ENCODE results near the gene RBMS3. TPM values are rescaled to one million over a fixed set of nuclear protein-coding genes. Genes with fewer than 3 reads are reported as not detected.

Gene RBMS3
- total RNA-seq, 3 donors from 2014 or later: 4.6 to 53.6 (median 11.7) TPM

DNA sequence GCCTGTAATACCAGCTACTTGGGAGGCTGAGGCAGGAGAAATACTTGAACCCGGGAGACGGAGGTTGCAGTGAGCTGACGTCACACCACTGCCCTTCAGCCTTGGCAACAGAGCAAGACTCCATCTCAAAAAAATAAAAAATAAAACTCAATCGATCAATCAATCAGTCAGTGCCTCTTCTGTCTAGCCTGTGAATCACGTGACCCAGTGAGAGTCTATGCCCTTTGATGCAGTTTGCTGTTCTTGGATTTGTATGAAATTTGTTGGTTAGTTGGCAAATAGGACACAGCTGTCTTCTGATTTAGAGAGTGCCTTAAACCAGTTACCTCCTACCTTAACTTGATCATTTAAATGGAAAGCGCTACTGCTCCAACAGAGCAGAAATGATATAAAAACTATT is 3.6 kb upstream of the RBMS3 start:
- no peak for DNase-seq
- Histone ChIP-seq H3K9me3 (no peaks in the 10 kb centered on the region), H3K4me3 (no peak overlapping the region), H3K4me1 (ENCODE audit: low read depth) (no peaks in the 10 kb centered on the region), H3K36me3 (ENCODE audit: low read depth) (no peaks in the 10 kb centered on the region)
- intact Hi-C loops (cut with DNase I, micrococcal nuclease): no loop called here
- ATAC-seq: no peak
- TF ChIP-seq CTCF (IDR thresholded peaks at IDR 0.05): no peak

- H3K36me3 ChIP-seq (ENCODE audit: low read depth): no peaks in the 10 kb centered on the region
- DNase-seq: no peak
- no peak overlapping the region for H3K4me3 ChIP-seq
- ATAC-seq: no peak
- no peaks in the 10 kb centered on the region for H3K9me3 ChIP-seq
- no peak for TF ChIP-seq CTCF (IDR thresholded peaks at IDR 0.05)
- H3K4me1 ChIP-seq (ENCODE audit: low read depth): no peaks in the 10 kb centered on the region
- intact Hi-C loops (cut with DNase I, micrococcal nuclease): no loop called here
These were observed 1.6 kb upstream of the RBMS3 start for GRCh38 chr3:29279286-29279685.

GRCh38 chr3:29279806-29280205 is 1.1 kb upstream of the RBMS3 start:
- no peak for DNase-seq
- H3K4me1 ChIP-seq (ENCODE audit: low read depth): no peaks in the 10 kb centered on the region
- H3K4me3 ChIP-seq: no peak overlapping the region
- no peaks in the 10 kb centered on the region for H3K9me3 ChIP-seq
- no peak for ATAC-seq
- no peak for TF ChIP-seq CTCF (IDR thresholded peaks at IDR 0.05)
- intact Hi-C loops (cut with DNase I, micrococcal nuclease): loop anchor here in 1 of 2 donors (10.0 kb wide), 2 partner anchors 415 to 485 kb away; no protein-coding TSS in a partner anchor
- no peaks in the 10 kb centered on the region for H3K36me3 ChIP-seq (ENCODE audit: low read depth)

GRCh38 chr3:29281094-29281343 is 148 bp downstream of the RBMS3 start:
- Histone ChIP-seq H3K4me1 (ENCODE audit: low read depth) (no peaks in the 10 kb centered on the region), H3K4me3 (peak overlapping the region; percentile 4), H3K9me3 (no peaks in the 10 kb centered on the region), H3K36me3 (ENCODE audit: low read depth) (no peaks in the 10 kb centered on the region)
- DNase-seq (no peak), ATAC-seq (no peak)
- intact Hi-C loops (cut with DNase I, micrococcal nuclease): loop anchor here in 1 of 2 donors (10.0 kb wide), 2 partner anchors 414 to 484 kb away; no protein-coding TSS in a partner anchor
- no peak for TF ChIP-seq CTCF (IDR thresholded peaks at IDR 0.05)

GRCh38 chr3:29281344-29282241 is 722 bp downstream of the RBMS3 start:
- TF ChIP-seq CTCF (IDR thresholded peaks at IDR 0.05): no peak
- Histone ChIP-seq H3K4me1 (ENCODE audit: low read depth) (no peaks in the 10 kb centered on the region), H3K4me3 (peak overlapping the region; percentile 4), H3K9me3 (no peaks in the 10 kb centered on the region), H3K36me3 (ENCODE audit: low read depth) (no peaks in the 10 kb centered on the region)
- DNase-seq (peak in 1 of 3 donors; percentile 5), ATAC-seq (peak; percentile 23)
- intact Hi-C loops (cut with DNase I, micrococcal nuclease): loop anchor here in 1 of 2 donors (10.0 kb wide), 2 partner anchors 413 to 483 kb away; no protein-coding TSS in a partner anchor
